PC-3 (cell line): Measurements from ENCODE around the gene SDR42E1. TPM values are rescaled to one million over a fixed set of nuclear protein-coding genes. Genes with fewer than 3 reads are reported as not detected.

ENCODE experiments used
- ATAC-seq: fragments of 200-7000 bp; cut with Tn5 transposase; 2 replicates; pipeline ENCODE4 v1.9.1; 2020; ENCODE audit warnings: mild to moderate bottlenecking, moderate library complexity
- BruUV-seq: library from RNA; stranded (reverse); fragments of 400-500 nt; replicated peaks from 2 replicates; lab custom pipeline; 2021; lab: Mats Ljungman, UMichigan
- CTCF ChIA-PET: fragments of 300-600 bp; sonication (Branson Sonifier 250); formaldehyde crosslinking; loops from one replicate; lab custom pipeline; 2022; ENCODE audit warnings: antibody characterized with exemption; lab: Charles Lee
- POLR2A ChIA-PET: fragments of 300-600 bp; sonication (Branson Sonifier 250); formaldehyde crosslinking; loops from one replicate; lab custom pipeline; 2022; ENCODE audit warnings: antibody characterized with exemption; ENCODE audit not compliant: unreplicated experiment; lab: Charles Lee
- DNase-seq: peaks from one replicate; pipeline ENCODE4 v3.0.0-alpha.2; 2015
- H2AFZ ChIP-seq: fragments of 300-600 bp; sonication (generic); 2 replicates; pipeline ENCODE4 v1.6.0; 2016; ENCODE audit warnings: antibody characterized with exemption, low read length
- H3F3A ChIP-seq: fragments of 300-600 bp; sonication (generic); one replicate; pipeline ENCODE4 v1.6.0; 2017; ENCODE audit warnings: antibody characterized with exemption, low read length, control low read depth, mild to moderate bottlenecking; ENCODE audit not compliant: unreplicated experiment
- H3K27ac ChIP-seq: fragments of 300-600 bp; sonication (generic); 2 replicates; pipeline ENCODE4 v1.5.1; 2016; ENCODE audit warnings: mild to moderate bottlenecking, low read length
- H3K27me3 ChIP-seq: fragments of 300-600 bp; sonication (generic); 2 replicates; pipeline ENCODE4 v1.6.1; 2016; ENCODE audit warnings: low read length, mixed read lengths
- H3K36me3 ChIP-seq: fragments of 300-600 bp; sonication (generic); 2 replicates; pipeline ENCODE4 v1.6.1; 2016; ENCODE audit warnings: low read depth, mixed run types, low read length, mixed read lengths
- H3K4me1 ChIP-seq: fragments of 300-600 bp; sonication (generic); 2 replicates; pipeline ENCODE4 v1.5.1; 2016; ENCODE audit warnings: low read length; ENCODE audit not compliant: insufficient read depth
- H3K4me2 ChIP-seq: fragments of 300-600 bp; sonication (generic); 2 replicates; pipeline ENCODE4 v1.6.0; 2016; ENCODE audit warnings: low read length
- H3K4me3 ChIP-seq: fragments of 300-600 bp; sonication (generic); 2 replicates; pipeline ENCODE4 v1.5.1; 2016; ENCODE audit warnings: mild to moderate bottlenecking, low read length, mixed read lengths
- H3K79me2 ChIP-seq: fragments of 300-600 bp; sonication (generic); 2 replicates; pipeline ENCODE4 v1.6.1; 2017; ENCODE audit warnings: low read length, mixed read lengths
- H3K9ac ChIP-seq: fragments of 300-600 bp; sonication (generic); 2 replicates; pipeline ENCODE4 v1.6.0; 2016; ENCODE audit warnings: mild to moderate bottlenecking, low read length
- H3K9me2 ChIP-seq: fragments of 300-600 bp; sonication (generic); replicated peaks from 2 replicates; pipeline ENCODE4 v1.6.1; 2016; ENCODE audit warnings: mixed run types, low read length, mixed read lengths
- H3K9me3 ChIP-seq: fragments of 300-600 bp; sonication (generic); 2 replicates; pipeline ENCODE4 v1.6.1; 2016; ENCODE audit warnings: low read length, mixed read lengths
- H4K20me1 ChIP-seq: fragments of 300-600 bp; sonication (generic); 2 replicates; pipeline ENCODE4 v1.6.1; 2016; ENCODE audit warnings: low read length, mixed read lengths
- CTCF ChIP-seq: fragments of 300-600 bp; sonication (generic); conservative IDR thresholded peaks from 2 replicates; pipeline ENCODE4 v1.5.1; 2017; ENCODE audit warnings: antibody characterized with exemption, low read depth, mild to moderate bottlenecking, low read length
- EZH2 ChIP-seq: fragments of 300-600 bp; sonication (generic); IDR thresholded peaks from one replicate; pipeline ENCODE4 v1.6.1; 2017; ENCODE audit warnings: antibody characterized with exemption, mild to moderate bottlenecking, low read length; ENCODE audit not compliant: unreplicated experiment
- EZH2phosphoT487 ChIP-seq: fragments of 300-600 bp; sonication (generic); IDR thresholded peaks from 2 replicates; pipeline ENCODE4 v1.6.1; 2018; ENCODE audit warnings: mild to moderate bottlenecking, antibody characterized with exemption, low read length, borderline replicate concordance
- intact Hi-C: fragments of 100-400 bp; cut with micrococcal nuclease; formaldehyde crosslinking; loops from 2 replicates; pipeline ENCODE4 v1.9.0; 2023
- total RNA-seq: library from RNA; depleted of rRNA; stranded (reverse); fragments of >200 nt; gene quantifications from 2 replicates; pipeline ENCODE4 v1.2.3, GENCODE V29; 2014

The SDR42E1 gene
- total RNA-seq, 1 experiment from 2014 or later: not detected

GRCh38 chr16:82050909-82051357 lies 39.7 kb upstream of the SDR42E1 start:
- ChIA-PET CTCF (no interaction called here), POLR2A (no interaction called here)
- no peak overlapping the region for H3K4me2 ChIP-seq
- ATAC-seq (no peak), DNase-seq (no peak)
- no peaks in the 10 kb centered on the region for H3K79me2 ChIP-seq
- BruUV-seq: no TSS peak
- H3K9me3 ChIP-seq: no peaks in the 10 kb centered on the region
- no peaks in the 10 kb centered on the region for H4K20me1 ChIP-seq
- intact Hi-C loops: no loop called here
- H3K9ac ChIP-seq: no peak overlapping the region
- H3K27ac ChIP-seq: no peak overlapping the region
- no peaks in the 10 kb centered on the region for H3K27me3 ChIP-seq
- no peaks in the 10 kb centered on the region for H3K36me3 ChIP-seq
- no peaks in the 10 kb centered on the region for H3F3A ChIP-seq
- no peaks in the 10 kb centered on the region for H3K4me1 ChIP-seq
- TF ChIP-seq EZH2phosphoT487 (no peak), EZH2 (no peak), CTCF (no peak)
- no peak overlapping the region for H2AFZ ChIP-seq
- H3K9me2 ChIP-seq: no peaks in the 10 kb centered on the region
- H3K4me3 ChIP-seq: no peak overlapping the region

GRCh38 chr16:82050506-82050905 lies 39.2 kb upstream of the SDR42E1 start:
- Histone ChIP-seq H3F3A (no peaks in the 10 kb centered on the region), H3K27me3 (no peaks in the 10 kb centered on the region), H3K9me2 (no peaks in the 10 kb centered on the region), H2AFZ (no peak overlapping the region), H3K9me3 (no peaks in the 10 kb centered on the region), H3K4me1 (no peaks in the 10 kb centered on the region), H3K4me3 (no peak overlapping the region), H4K20me1 (no peaks in the 10 kb centered on the region), H3K4me2 (no peak overlapping the region), H3K9ac (no peak overlapping the region), H3K27ac (no peak overlapping the region), H3K36me3 (no peaks in the 10 kb centered on the region), H3K79me2 (no peaks in the 10 kb centered on the region)
- CTCF ChIA-PET: no interaction called here
- no TSS peak for BruUV-seq
- no peak for TF ChIP-seq EZH2phosphoT487
- no peak for ATAC-seq
- intact Hi-C loops: no loop called here
- no peak for DNase-seq
- POLR2A ChIA-PET: no interaction called here

DNA sequence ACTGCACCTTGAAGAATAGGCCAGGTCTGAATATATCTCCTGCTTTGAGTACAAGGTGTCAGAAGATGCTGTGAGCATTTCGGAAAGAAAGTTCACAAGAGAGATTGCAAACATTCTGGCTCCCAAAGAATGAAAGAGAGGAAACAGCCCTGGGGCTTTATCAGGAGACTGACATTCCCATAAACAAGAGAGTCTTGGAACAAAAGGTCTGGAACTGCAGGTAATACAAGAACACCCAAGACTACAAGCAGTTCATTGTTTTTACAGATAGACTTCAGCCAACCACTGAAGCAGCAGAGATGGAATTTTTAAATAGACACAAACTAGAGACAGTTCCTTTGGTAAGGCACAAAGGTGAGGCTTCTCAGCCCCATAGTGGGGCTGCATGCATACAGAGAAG lies 38.2 kb upstream of the SDR42E1 start:
- ChIA-PET POLR2A (no interaction called here), CTCF (no interaction called here)
- H3K79me2 ChIP-seq: no peaks in the 10 kb centered on the region

More for the DNA sequence above, 38.2 kb upstream of the SDR42E1 start:
- Histone ChIP-seq H3K4me2 (no peak overlapping the region), H3K9ac (no peak overlapping the region), H3K36me3 (no peaks in the 10 kb centered on the region), H3K9me2 (no peaks in the 10 kb centered on the region), H3K4me3 (no peak overlapping the region), H3F3A (no peaks in the 10 kb centered on the region), H3K27me3 (no peaks in the 10 kb centered on the region), H3K9me3 (no peaks in the 10 kb centered on the region), H4K20me1 (no peaks in the 10 kb centered on the region), H3K27ac (no peak overlapping the region), H2AFZ (no peak overlapping the region), H3K4me1 (no peaks in the 10 kb centered on the region)
- ATAC-seq (no peak), DNase-seq (no peak)
- no TSS peak for BruUV-seq
- intact Hi-C loops: no loop called here
- TF ChIP-seq EZH2: no peak
- TF ChIP-seq EZH2phosphoT487: no peak
- TF ChIP-seq CTCF: no peak
